Esophagus muscularis mucosa (tissue), 3 donors: ENCODE measurements around the gene PLPP2.

Experiments used
- CTCF ChIP-seq, 3 experiments: fragments of 200-600 bp in 2 of 3; fragments of 450-650 bp in 1 of 3; sonication (generic) in 2 of 3; IDR thresholded peaks; one replicate each; pipeline ENCODE4 v1.5.1; 2017 to 2019; ENCODE audit warnings: antibody characterized with exemption in 3 of 3, mild to moderate bottlenecking in 2 of 3, moderate library complexity in 1 of 3
- POLR2AphosphoS5 ChIP-seq, 2 donors: sonication (generic); formaldehyde crosslinking; IDR thresholded peaks; one replicate each; pipeline ENCODE4 v1.6.1; 2017; ENCODE audit warnings: antibody characterized with exemption in 2 of 2

DNA sequence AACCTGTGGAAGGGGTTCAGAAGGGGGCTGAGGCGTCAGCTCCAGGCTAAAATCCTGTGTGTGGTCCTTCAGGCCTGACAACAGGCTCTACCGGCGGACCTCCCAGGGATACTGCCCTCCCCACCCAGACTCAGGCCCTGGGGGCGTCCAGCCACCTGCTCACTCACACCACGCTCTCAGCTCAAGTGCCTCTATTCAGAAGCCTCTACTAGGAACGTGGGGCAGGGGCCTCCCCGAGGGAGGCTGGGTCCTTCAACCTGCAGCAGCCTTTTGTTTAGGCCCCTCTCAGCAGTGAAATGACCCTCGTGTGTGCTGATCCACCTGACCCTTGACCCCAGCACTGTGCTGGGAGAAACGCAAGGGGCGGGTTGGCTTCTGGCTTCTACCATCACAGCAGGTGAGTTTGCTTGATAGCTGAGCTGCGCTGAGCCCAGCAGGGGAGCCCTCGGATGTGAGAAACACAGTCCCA is 10.6 kb downstream of the PLPP2 start:
- TF ChIP-seq POLR2AphosphoS5 (IDR thresholded peaks at IDR 0.05) = no peak
- no peak for TF ChIP-seq CTCF (IDR thresholded peaks at IDR 0.05)
